Liver (tissue), 9 donors: Measurements from ENCODE around the gene TSHZ2. TPM values are rescaled to one million over a fixed set of nuclear protein-coding genes. Genes with fewer than 3 reads are reported as not detected.

Experiments used
- DNase-seq: peaks from one replicate; pipeline ENCODE4 v3.0.0-alpha.2; 2017; ENCODE audit warnings: low spot score
- H3K27ac ChIP-seq, 2 donors: one replicate each; pipeline ENCODE4 v1.7.0; 2013; ENCODE audit warnings: inconsistent platforms in 2 of 2, low read length in 2 of 2, control low read depth in 1 of 2, low read depth in 1 of 2, mild to moderate bottlenecking in 1 of 2
- H3K27me3 ChIP-seq, 4 donors: one replicate each; pipeline versions ENCODE4 v1.6.1 to v1.7.0; 2013; ENCODE audit warnings: low read length in 3 of 4, inconsistent platforms in 1 of 4, mild to moderate bottlenecking in 1 of 4, moderate library complexity in 1 of 4; ENCODE audit not compliant: control insufficient read depth in 4 of 4, insufficient read depth in 4 of 4
- H3K36me3 ChIP-seq, 4 donors: one replicate each; pipeline versions ENCODE4 v1.6.1 to v1.7.0; 2013; ENCODE audit warnings: low read length in 3 of 4, mild to moderate bottlenecking in 3 of 4, low read depth in 1 of 4, moderate library complexity in 1 of 4; ENCODE audit not compliant: control insufficient read depth in 4 of 4, insufficient read depth in 3 of 4
- H3K4me1 ChIP-seq, 4 donors: one replicate each; pipeline versions ENCODE4 v1.6.1 to v1.7.0; 2013; ENCODE audit warnings: low read length in 3 of 4, mild to moderate bottlenecking in 3 of 4, moderate library complexity in 1 of 4; ENCODE audit not compliant: control insufficient read depth in 4 of 4, insufficient read depth in 4 of 4
- H3K4me3 ChIP-seq, 3 donors: one replicate each; pipeline versions ENCODE4 v1.6.1 to v1.7.0; 2013; ENCODE audit warnings: low read length in 3 of 3, control low read depth in 1 of 3, low read depth in 1 of 3, mild to moderate bottlenecking in 1 of 3
- H3K9ac ChIP-seq, 2 donors: one replicate each; pipeline ENCODE4 v1.7.0; 2013; ENCODE audit warnings: low read length in 2 of 2, mild to moderate bottlenecking in 2 of 2, moderate library complexity in 2 of 2, control low read depth in 1 of 2, low read depth in 1 of 2
- H3K9me3 ChIP-seq, 4 donors: one replicate each; pipeline versions ENCODE4 v1.6.1 to v1.7.0; 2013; ENCODE audit warnings: low read length in 3 of 4; ENCODE audit not compliant: control insufficient read depth in 4 of 4
- ATF3 ChIP-seq: IDR thresholded peaks from 2 replicates; pipeline ENCODE4 v1.6.1; 2016; ENCODE audit warnings: antibody characterized with exemption
- CTCF ChIP-seq: fragments of 150-350 bp; IDR thresholded peaks from 2 replicates; pipeline ENCODE4 v1.5.1; 2017; ENCODE audit warnings: improper control_type of control experiment, low read depth, low read length; ENCODE audit not compliant: missing input control
- EGR1 ChIP-seq, 2 donors: IDR thresholded peaks; 2 replicates each; pipeline ENCODE4 v1.6.1; 2016 to 2018; ENCODE audit warnings: antibody characterized with exemption in 2 of 2, low read depth in 2 of 2
- FOXA1 ChIP-seq: IDR thresholded peaks from 2 replicates; pipeline ENCODE4 v1.6.1; 2016; ENCODE audit warnings: antibody characterized with exemption
- FOXA2 ChIP-seq: IDR thresholded peaks from 2 replicates; pipeline ENCODE4 v1.6.1; 2016; ENCODE audit warnings: antibody characterized with exemption
- GABPA ChIP-seq, 2 donors: IDR thresholded peaks in 1 of 2; conservative IDR thresholded peaks in 1 of 2; 2 replicates each; pipeline ENCODE4 v1.6.1; 2016; ENCODE audit warnings: antibody characterized with exemption in 2 of 2, mild to moderate bottlenecking in 1 of 2, moderate library complexity in 1 of 2
- HNF4A ChIP-seq, 2 donors: conservative IDR thresholded peaks; 2 replicates each; pipeline ENCODE4 v1.6.1; 2016; ENCODE audit warnings: antibody characterized with exemption in 2 of 2, mild to moderate bottlenecking in 2 of 2
- HNF4G ChIP-seq: IDR thresholded peaks from 2 replicates; pipeline ENCODE4 v1.6.1; 2016; ENCODE audit warnings: antibody characterized with exemption
- JUND ChIP-seq, 2 donors: IDR thresholded peaks; 2 replicates each; pipeline ENCODE4 v1.6.1; 2016; ENCODE audit warnings: antibody characterized with exemption in 2 of 2
- MAX ChIP-seq: IDR thresholded peaks from 2 replicates; pipeline ENCODE4 v1.6.1; 2016; ENCODE audit warnings: antibody characterized with exemption
- NR2F2 ChIP-seq: IDR thresholded peaks from 2 replicates; pipeline ENCODE4 v1.6.1; 2016; ENCODE audit warnings: antibody characterized with exemption
- RAD21 ChIP-seq, 2 donors: IDR thresholded peaks; 2 replicates each; pipeline ENCODE4 v1.6.1; 2016; ENCODE audit warnings: antibody characterized with exemption in 2 of 2, mild to moderate bottlenecking in 2 of 2
- REST ChIP-seq: IDR thresholded peaks from 2 replicates; pipeline ENCODE4 v1.6.1; 2016; ENCODE audit warnings: antibody characterized with exemption, mild to moderate bottlenecking
- RXRA ChIP-seq, 2 donors: IDR thresholded peaks; 2 replicates each; pipeline ENCODE4 v1.6.1; 2017 to 2018; ENCODE audit warnings: antibody characterized with exemption in 2 of 2, mild to moderate bottlenecking in 1 of 2
- SP1 ChIP-seq: IDR thresholded peaks from 2 replicates; pipeline ENCODE4 v1.6.1; 2018; ENCODE audit warnings: antibody characterized with exemption, mild to moderate bottlenecking
- TAF1 ChIP-seq: conservative IDR thresholded peaks from 2 replicates; pipeline ENCODE4 v1.6.1; 2016; ENCODE audit warnings: antibody characterized with exemption, mild to moderate bottlenecking
- YY1 ChIP-seq: IDR thresholded peaks from 2 replicates; pipeline ENCODE4 v1.6.1; 2016; ENCODE audit warnings: antibody characterized with exemption, mild to moderate bottlenecking
- ZBTB33 ChIP-seq: IDR thresholded peaks from 2 replicates; pipeline ENCODE4 v1.6.1; 2016; ENCODE audit warnings: antibody characterized with exemption
- WGBS: extraction: QIAGEN DNeasy Blood & Tissue Kit; methylation state at CpG from one replicate; pipeline ENCODE4 v1.1.7; 2013; 5-methylcytosine and 5-hydroxymethylcytosine counted together
- polyA plus RNA-seq, 2 donors: library from polyadenylated mRNA; stranded (reverse) in 1 of 2; unstranded in 1 of 2; fragments of 200-250 nt in 1 of 2; fragments of >200 nt in 1 of 2; fragmentation: Nextera tagmentation in 1 of 2; extraction: Ambion mirVana in 1 of 2; gene quantifications; one replicate each; pipeline versions ENCODE4 v1.2.1 to v1.2.3, GENCODE V29; 2013 to 2015
- total RNA-seq, 2 donors: library from RNA; depleted of rRNA; stranded (reverse); fragments of >200 nt; gene quantifications; one replicate each; pipeline ENCODE4 v1.2.3, GENCODE V29; 2014
- donor health status: healthy.
- donor health status: healthy.
- donor health status: healthy.
- donor health status: healthy.
- donor health status: healthy.

Gene TSHZ2
- total and polyA plus RNA-seq, 4 donors, result 2.9 to 11.3 (median 7.8) TPM

- WGBS, result 86% methylated on average over 4 of the region's 4 CpGs
- H3K4me1 ChIP-seq, result peaks cover 0 to 3% (median under 1%) of the 10 kb centered on the region in 4 donors
- no peak for DNase-seq
- no peak overlapping the region for H3K27ac ChIP-seq
- H3K36me3 ChIP-seq, result no peaks in the 10 kb centered on the region
- TF ChIP-seq REST, result no peak
- TF ChIP-seq EGR1 (IDR thresholded peaks at IDR 0.05; ENCODE audit: low read depth in 2 of 2), result no peak
- TF ChIP-seq CTCF, result no peak
- no peak for TF ChIP-seq HNF4A (conservative IDR thresholded peaks at IDR 0.05)
- no peak for TF ChIP-seq GABPA (IDR thresholded peaks at IDR 0.05 in 1 of 2, conservative IDR thresholded peaks at IDR 0.05 in 1 of 2)
- TF ChIP-seq RAD21 (IDR thresholded peaks at IDR 0.05), result no peak
- no peak for TF ChIP-seq RXRA (IDR thresholded peaks at IDR 0.05)
- no peak for TF ChIP-seq ATF3
- no peak for TF ChIP-seq ZBTB33
- no peak for TF ChIP-seq JUND (IDR thresholded peaks at IDR 0.05)
- TF ChIP-seq TAF1, result no peak
- no peak for TF ChIP-seq NR2F2
- no peak for TF ChIP-seq MAX
- no peak for TF ChIP-seq FOXA1
- no peak for TF ChIP-seq FOXA2
- TF ChIP-seq SP1, result no peak
- no peak for TF ChIP-seq YY1
- no peak for TF ChIP-seq HNF4G
- no peaks in the 10 kb centered on the region for H3K9me3 ChIP-seq
- H3K9ac ChIP-seq, result no peak overlapping the region
- H3K27me3 ChIP-seq, result no peaks in the 10 kb centered on the region
- H3K4me3 ChIP-seq, result no peak overlapping the region
Observed at GRCh38 chr20:53402233-53403005, 430.3 kb downstream of the TSHZ2 start.
